Measurements from ENCODE around the gene REEP6. TPM values are rescaled to one million over a fixed set of nuclear protein-coding genes. Genes with fewer than 3 reads are reported as not detected.

Gene REEP6
- total and polyA plus RNA-seq, 11 donors = 1.9 to 6.0 (median 3.6) TPM

GRCh38 chr19:1524287-1524971 lies 33.4 kb downstream of the REEP6 start:
- peaks cover 7 to 66% (median 32%) of the 10 kb centered on the region in 9 donors for H3K27me3 ChIP-seq

GRCh38 chr19:1524972-1525325 lies 34.0 kb downstream of the REEP6 start:
- DNase-seq (no peak), ATAC-seq (no peak)
- WGBS, 4 donors = 66 to 81% (median 71%) methylated on average over 14 to 17 of the region's 17 CpGs
- H3K36me3 ChIP-seq = no peaks in the 10 kb centered on the region
- no peak overlapping the region for H3K27ac ChIP-seq
- H3K4me1 ChIP-seq = peaks cover 0 to 20% (median 0%) of the 10 kb centered on the region in 12 donors
- TF ChIP-seq CTCF (IDR thresholded peaks at IDR 0.05) (no peak), POLR2A (IDR thresholded peaks at IDR 0.05) (no peak)
- H3K4me3 ChIP-seq = no peak overlapping the region
- no peaks in the 10 kb centered on the region for H3K9me3 ChIP-seq
- H3K27me3 ChIP-seq = peaks cover 7 to 66% (median 32%) of the 10 kb centered on the region in 9 donors
- intact Hi-C loops (cut with DNase I) = loop anchor here in 2 of 10 donors (10.0 kb wide), 1 partner anchor 240 kb away; the partner anchor contains the start of gene EFNA2 (in 2 of the 2)

More at GRCh38 chr19:1524287-1524971, 33.4 kb downstream of the REEP6 start:
- H3K9me3 ChIP-seq = no peaks in the 10 kb centered on the region
- peaks cover 0 to 20% (median 0%) of the 10 kb centered on the region in 12 donors for H3K4me1 ChIP-seq
- no peak overlapping the region for H3K27ac ChIP-seq
- H3K36me3 ChIP-seq = no peaks in the 10 kb centered on the region
- DNase-seq (no peak), ATAC-seq (no peak)
- H3K4me3 ChIP-seq = peak overlapping the region in 7 of 12 donors; percentile 3 to 51 (median 19)
- TF ChIP-seq CTCF (IDR thresholded peaks at IDR 0.05) (no peak), POLR2A (IDR thresholded peaks at IDR 0.05) (no peak)
- intact Hi-C loops (cut with DNase I) = loop anchor here in 2 of 10 donors (10.0 kb wide), 1 partner anchor 240 kb away; the partner anchor contains the start of gene EFNA2 (in 2 of the 2)
- WGBS, 4 donors = 11 to 72% (median 15%) methylated on average over 3 to 49 of the region's 49 CpGs

- intact Hi-C loops (cut with DNase I) = loop anchor here in 2 of 10 donors (10.0 kb wide), 1 partner anchor 241 kb away; the partner anchor contains the start of gene EFNA2 (in 2 of the 2)
- Histone ChIP-seq H3K9me3 (no peaks in the 10 kb centered on the region), H3K4me1 (peaks cover 0 to 20% (median 0%) of the 10 kb centered on the region in 12 donors), H3K4me3 (no peak overlapping the region), H3K27ac (no peak overlapping the region), H3K27me3 (peaks cover 7 to 66% (median 32%) of the 10 kb centered on the region in 9 donors), H3K36me3 (no peaks in the 10 kb centered on the region)
- TF ChIP-seq POLR2A (IDR thresholded peaks at IDR 0.05) (no peak), CTCF (IDR thresholded peaks at IDR 0.05) (no peak)
- WGBS, 4 donors = 61 to 85% (median 67%) methylated on average over 15 to 31 of the region's 31 CpGs
- DNase-seq (no peak), ATAC-seq (no peak)
Observed at GRCh38 chr19:1525343-1525742, 34.4 kb downstream of the REEP6 start.

- intact Hi-C loops (cut with DNase I) = loop anchor here in 2 of 10 donors (10.0 kb wide), 1 partner anchor 241 kb away; the partner anchor contains the start of gene EFNA2 (in 2 of the 2)
- no peak for ATAC-seq
- TF ChIP-seq POLR2A (IDR thresholded peaks at IDR 0.05) = no peak
- TF ChIP-seq CTCF (IDR thresholded peaks at IDR 0.05) = no peak
- DNase-seq = no peak
- Histone ChIP-seq H3K9me3 (no peaks in the 10 kb centered on the region), H3K27ac (no peak overlapping the region), H3K27me3 (peaks cover 7 to 66% (median 32%) of the 10 kb centered on the region in 9 donors), H3K36me3 (no peaks in the 10 kb centered on the region), H3K4me3 (no peak overlapping the region), H3K4me1 (peaks cover 0 to 20% (median 0%) of the 10 kb centered on the region in 12 donors)
- WGBS, 4 donors = 80 to 84% (median 81%) methylated on average over 25 to 33 of the region's 33 CpGs
Observed at GRCh38 chr19:1526066-1526778, 35.2 kb downstream of the REEP6 start.
